Thyroid gland (tissue), 4 donors: ENCODE data around the gene SCARF1. TPM values are rescaled to one million over a fixed set of nuclear protein-coding genes. Genes with fewer than 3 reads are reported as not detected.
A peak's percentile ranks its signal among the peaks of the same experiment; 100 is the strongest.

Experiments
- DNase-seq, 2 donors: peaks; one replicate each; pipeline ENCODE4 v3.0.0-alpha.2; 2019
- H3K27ac ChIP-seq, 3 donors: fragments of 200-600 bp; sonication (generic); 1 replicate in 2 of 3; 2 replicates in 1 of 3; pipeline ENCODE4 v1.5.1; 2016 to 2019; ENCODE audit warnings: mild to moderate bottlenecking in 1 of 3, moderate library complexity in 1 of 3
- H3K27me3 ChIP-seq: fragments of 200-600 bp; sonication (generic); one replicate; pipeline ENCODE4 v1.5.1; 2019
- H3K36me3 ChIP-seq, 2 donors: fragments of 200-600 bp; sonication (generic); one replicate each; pipeline ENCODE4 v1.5.1; 2016 to 2019
- H3K4me1 ChIP-seq, 2 donors: fragments of 200-600 bp; sonication (generic); one replicate each; pipeline ENCODE4 v1.5.1; 2017 to 2019
- H3K4me3 ChIP-seq, 3 donors: fragments of 200-600 bp; sonication (generic); replicated peaks in 1 of 3; 1 replicate in 2 of 3; 2 replicates in 1 of 3; pipeline ENCODE4 v1.5.1; 2016; ENCODE audit warnings: mild to moderate bottlenecking in 1 of 3
- H3K9me3 ChIP-seq: fragments of 200-600 bp; sonication (generic); one replicate; pipeline ENCODE4 v1.5.1; 2017
- CTCF ChIP-seq, 6 experiments: fragments of 200-600 bp in 3 of 6; fragments of 450-650 bp in 3 of 6; sonication (generic) in 3 of 6; IDR thresholded peaks; one replicate each; pipeline ENCODE4 v1.5.1; 2016 to 2019; ENCODE audit warnings: antibody characterized with exemption in 6 of 6, mild to moderate bottlenecking in 2 of 6, inconsistent platforms in 1 of 6, moderate library complexity in 1 of 6
- POLR2A ChIP-seq, 2 donors: fragments of 450-650 bp; IDR thresholded peaks; one replicate each; pipeline ENCODE4 v1.6.1; 2017; ENCODE audit warnings: antibody characterized with exemption in 2 of 2, mild to moderate bottlenecking in 2 of 2, moderate library complexity in 1 of 2
- WGBS, 2 donors: methylation state at CpG; one replicate each; pipeline ENCODE4 v1.1.5; 2017; 5-methylcytosine and 5-hydroxymethylcytosine counted together
- intact Hi-C: fragments of 100-400 bp; cut with DNase I; formaldehyde crosslinking; loops from one replicate; pipeline ENCODE4 v1.15.1; 2023
- total RNA-seq, 4 donors: library from RNA; depleted of rRNA; stranded (reverse); fragments of >200 nt; gene quantifications; one replicate each; pipeline ENCODE4 v1.2.3, GENCODE V29; 2016

The SCARF1 gene
- total RNA-seq, 4 donors from 2014 or later, result 31.6 to 52.0 (median 35.5) TPM

- H3K36me3 ChIP-seq, result no peaks in the 10 kb centered on the region
- TF ChIP-seq CTCF (IDR thresholded peaks at IDR 0.05) (no peak), POLR2A (IDR thresholded peaks at IDR 0.05) (no peak)
- H3K27me3 ChIP-seq, result no peaks in the 10 kb centered on the region
- H3K4me3 ChIP-seq, result no peak overlapping the region
- no peak for DNase-seq
- H3K27ac ChIP-seq, result no peak overlapping the region
- intact Hi-C loops, result no loop called here
- no peaks in the 10 kb centered on the region for H3K9me3 ChIP-seq
- H3K4me1 ChIP-seq, result peaks cover 0 to 11% of the 10 kb centered on the region in 2 donors
- 91 to 96% methylated on average over 12 to 13 of the region's 13 CpGs for WGBS, 2 donors
Measured at GRCh38 chr17:1616101-1616500, 29.4 kb downstream of the SCARF1 start.

- DNase-seq, result no peak
- TF ChIP-seq POLR2A (IDR thresholded peaks at IDR 0.05), result no peak
- no peak for TF ChIP-seq CTCF (IDR thresholded peaks at IDR 0.05)
- H3K4me3 ChIP-seq, result no peak overlapping the region
- peaks cover 20 to 37% of the 10 kb centered on the region in 2 donors for H3K4me1 ChIP-seq
- no peaks in the 10 kb centered on the region for H3K27me3 ChIP-seq
- intact Hi-C loops, result no loop called here
- 79 to 84% methylated on average over 12 to 16 of the region's 16 CpGs for WGBS, 2 donors
- H3K9me3 ChIP-seq, result no peaks in the 10 kb centered on the region
- no peaks in the 10 kb centered on the region for H3K36me3 ChIP-seq
- H3K27ac ChIP-seq, result peak overlapping the region in 1 of 3 donors; percentile 53
Measured at GRCh38 chr17:1612400-1612799, 33.1 kb downstream of the SCARF1 start.

- Histone ChIP-seq H3K36me3 (no peaks in the 10 kb centered on the region), H3K9me3 (no peaks in the 10 kb centered on the region), H3K4me1 (peaks cover 25 to 44% of the 10 kb centered on the region in 2 donors), H3K27ac (peak overlapping the region in 1 of 3 donors; percentile 53), H3K4me3 (no peak overlapping the region), H3K27me3 (no peaks in the 10 kb centered on the region)
- WGBS, 2 donors, result 82 to 86% methylated on average over 10 of the region's 10 CpGs
- TF ChIP-seq CTCF (IDR thresholded peaks at IDR 0.05) (no peak), POLR2A (IDR thresholded peaks at IDR 0.05) (no peak)
- intact Hi-C loops, result no loop called here
- DNase-seq, result no peak
Measured at GRCh38 chr17:1611715-1612114, 33.8 kb downstream of the SCARF1 start.

GRCh38 chr17:1608676-1609075, 36.9 kb downstream of the SCARF1 start:
- Histone ChIP-seq H3K27ac (peak overlapping the region; percentile 33 to 87 (median 49)), H3K4me3 (no peak overlapping the region), H3K4me1 (peaks cover 46 to 64% of the 10 kb centered on the region in 2 donors), H3K27me3 (no peaks in the 10 kb centered on the region), H3K9me3 (no peaks in the 10 kb centered on the region), H3K36me3 (no peaks in the 10 kb centered on the region)
- TF ChIP-seq POLR2A (IDR thresholded peaks at IDR 0.05), result no peak
- DNase-seq, result peak; percentile 78 to 80
- intact Hi-C loops, result no loop called here
- WGBS, 2 donors, result 15 to 45% methylated on average over 4 to 7 of the region's 7 CpGs

- H3K36me3 ChIP-seq, result no peaks in the 10 kb centered on the region
- intact Hi-C loops, result no loop called here
- no peak for DNase-seq
- H3K27me3 ChIP-seq, result no peaks in the 10 kb centered on the region
- 95 to 98% methylated on average over 5 of the region's 5 CpGs for WGBS, 2 donors
- no peaks in the 10 kb centered on the region for H3K9me3 ChIP-seq
- H3K4me1 ChIP-seq, result peaks cover 46 to 64% of the 10 kb centered on the region in 2 donors
- no peak for TF ChIP-seq CTCF (IDR thresholded peaks at IDR 0.05)
- TF ChIP-seq POLR2A (IDR thresholded peaks at IDR 0.05), result no peak
- no peak overlapping the region for H3K4me3 ChIP-seq
- H3K27ac ChIP-seq, result peak overlapping the region in 2 of 3 donors; percentile 49 to 87
Measured at GRCh38 chr17:1607971-1608320, 37.6 kb downstream of the SCARF1 start.
